Tibial nerve (tissue), 4 donors: ENCODE measurements around the gene DNASE1L2. TPM values are rescaled to one million over a fixed set of nuclear protein-coding genes. Genes with fewer than 3 reads are reported as not detected.
"Not testable (repeated sequence)": the region's sequence is repeated elsewhere in the genome, so short reads cannot be mapped to it uniquely, and the experiment has no call there.

Experiments
- DNase-seq, 2 donors: peaks; one replicate each; pipeline ENCODE4 v3.0.0-alpha.2; 2019; ENCODE audit warnings: low spot score in 2 of 2
- H3K27ac ChIP-seq, 4 donors: fragments of 200-600 bp; sonication (generic) in 3 of 4; one replicate each; pipeline ENCODE4 v1.5.1; 2017 to 2019; ENCODE audit warnings: mild to moderate bottlenecking in 1 of 4
- H3K27me3 ChIP-seq, 2 donors: fragments of 200-600 bp; sonication (generic) in 1 of 2; one replicate each; pipeline versions ENCODE4 v1.5.1 to v1.6.0; 2017 to 2019
- H3K36me3 ChIP-seq, 3 donors: fragments of 200-600 bp; sonication (generic); one replicate each; pipeline ENCODE4 v1.5.1; 2018 to 2019
- H3K4me1 ChIP-seq, 4 donors: fragments of 200-600 bp; sonication (generic) in 3 of 4; one replicate each; pipeline ENCODE4 v1.5.1; 2017 to 2019
- H3K4me3 ChIP-seq, 4 donors: fragments of 200-600 bp; sonication (generic) in 3 of 4; one replicate each; pipeline ENCODE4 v1.5.1; 2017 to 2019; ENCODE audit warnings: mild to moderate bottlenecking in 1 of 4, moderate library complexity in 1 of 4
- H3K9me3 ChIP-seq, 4 donors: fragments of 200-600 bp; sonication (generic) in 3 of 4; one replicate each; pipeline ENCODE4 v1.5.1; 2017 to 2019
- EP300 ChIP-seq, 2 donors: sonication (generic); formaldehyde crosslinking; IDR thresholded peaks; one replicate each; pipeline ENCODE4 v1.6.1; 2017; ENCODE audit warnings: antibody characterized with exemption in 2 of 2, mild to moderate bottlenecking in 1 of 2
- POLR2A ChIP-seq, 2 donors: fragments of 450-650 bp; IDR thresholded peaks; one replicate each; pipeline ENCODE4 v1.6.1; 2017; ENCODE audit warnings: antibody characterized with exemption in 2 of 2, mild to moderate bottlenecking in 2 of 2, moderate library complexity in 2 of 2
- whole genome bisulfite sequencing, 2 donors: methylation state at CpG; one replicate each; pipeline ENCODE4 v1.1.5; 2018; 5-methylcytosine and 5-hydroxymethylcytosine counted together
- total RNA-seq, 4 donors: library from RNA; depleted of rRNA; stranded (reverse); fragments of >200 nt; gene quantifications; one replicate each; pipeline ENCODE4 v1.1.0, GENCODE V29; 2016
- TF ChIP-seq, protein P1 (sequence below), 5 experiments: fragments of 200-600 bp in 3 of 5; fragments of 450-650 bp in 2 of 5; sonication (generic) in 3 of 5; IDR thresholded peaks; one replicate each; pipeline ENCODE4 v1.5.1; 2016 to 2019; ENCODE audit warnings: antibody characterized with exemption in 5 of 5, mild to moderate bottlenecking in 3 of 5, moderate library complexity in 2 of 5

The DNASE1L2 gene
- total RNA-seq, 4 donors from 2014 or later, result 0.39 to 5.4 (median 0.64) TPM

DNA sequence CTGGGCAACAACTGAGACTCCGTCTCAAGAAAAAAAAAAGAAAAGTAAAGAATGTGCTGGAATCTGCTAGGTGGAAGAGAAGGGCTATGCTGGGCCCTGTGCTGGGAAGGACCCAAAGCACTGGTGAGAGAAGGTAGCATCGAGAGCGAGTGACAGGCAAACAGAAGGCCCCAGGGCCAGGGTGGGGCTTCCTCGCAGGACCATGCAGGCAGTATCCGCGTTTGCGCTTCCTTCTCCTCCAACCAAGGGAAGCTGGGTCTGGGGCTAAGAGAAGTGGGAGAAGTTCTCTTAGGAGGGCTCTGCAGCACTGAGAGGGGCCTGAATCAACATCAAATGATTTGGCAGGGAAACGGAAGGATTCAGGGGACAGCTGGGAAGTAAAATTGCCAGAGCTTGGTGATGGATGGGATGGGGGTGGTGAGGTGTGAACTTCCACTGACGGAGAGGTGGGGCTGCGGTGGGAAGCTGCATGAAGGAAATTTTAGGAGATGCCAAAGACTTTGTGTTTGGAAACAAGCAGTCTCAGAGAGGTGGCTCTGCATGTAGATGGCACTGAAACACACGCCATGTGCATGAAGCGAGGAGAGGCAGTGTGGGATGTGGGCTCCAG is 20.4 kb downstream of the DNASE1L2 start:
- no peaks in the 10 kb centered on the region for H3K9me3 ChIP-seq
- WGBS, 2 donors, result 90 to 91% methylated on average over 12 of the region's 12 CpGs
- TF ChIP-seq, protein P1, sequence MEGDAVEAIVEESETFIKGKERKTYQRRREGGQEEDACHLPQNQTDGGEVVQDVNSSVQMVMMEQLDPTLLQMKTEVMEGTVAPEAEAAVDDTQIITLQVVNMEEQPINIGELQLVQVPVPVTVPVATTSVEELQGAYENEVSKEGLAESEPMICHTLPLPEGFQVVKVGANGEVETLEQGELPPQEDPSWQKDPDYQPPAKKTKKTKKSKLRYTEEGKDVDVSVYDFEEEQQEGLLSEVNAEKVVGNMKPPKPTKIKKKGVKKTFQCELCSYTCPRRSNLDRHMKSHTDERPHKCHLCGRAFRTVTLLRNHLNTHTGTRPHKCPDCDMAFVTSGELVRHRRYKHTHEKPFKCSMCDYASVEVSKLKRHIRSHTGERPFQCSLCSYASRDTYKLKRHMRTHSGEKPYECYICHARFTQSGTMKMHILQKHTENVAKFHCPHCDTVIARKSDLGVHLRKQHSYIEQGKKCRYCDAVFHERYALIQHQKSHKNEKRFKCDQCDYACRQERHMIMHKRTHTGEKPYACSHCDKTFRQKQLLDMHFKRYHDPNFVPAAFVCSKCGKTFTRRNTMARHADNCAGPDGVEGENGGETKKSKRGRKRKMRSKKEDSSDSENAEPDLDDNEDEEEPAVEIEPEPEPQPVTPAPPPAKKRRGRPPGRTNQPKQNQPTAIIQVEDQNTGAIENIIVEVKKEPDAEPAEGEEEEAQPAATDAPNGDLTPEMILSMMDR (IDR thresholded peaks at IDR 0.05), result no peak
- no peak for TF ChIP-seq POLR2A (IDR thresholded peaks at IDR 0.05)
- TF ChIP-seq EP300 (IDR thresholded peaks at IDR 0.05), result no peak
- DNase-seq, result no peak
- H3K4me3 ChIP-seq, result no peak overlapping the region
- H3K36me3 ChIP-seq, result peaks cover 0 to 89% (median 13%) of the 10 kb centered on the region in 3 donors
- H3K4me1 ChIP-seq, result peaks cover 0 to 8% (median 8%) of the 10 kb centered on the region in 4 donors
- no peak overlapping the region for H3K27ac ChIP-seq
- H3K27me3 ChIP-seq, result no peaks in the 10 kb centered on the region

DNA sequence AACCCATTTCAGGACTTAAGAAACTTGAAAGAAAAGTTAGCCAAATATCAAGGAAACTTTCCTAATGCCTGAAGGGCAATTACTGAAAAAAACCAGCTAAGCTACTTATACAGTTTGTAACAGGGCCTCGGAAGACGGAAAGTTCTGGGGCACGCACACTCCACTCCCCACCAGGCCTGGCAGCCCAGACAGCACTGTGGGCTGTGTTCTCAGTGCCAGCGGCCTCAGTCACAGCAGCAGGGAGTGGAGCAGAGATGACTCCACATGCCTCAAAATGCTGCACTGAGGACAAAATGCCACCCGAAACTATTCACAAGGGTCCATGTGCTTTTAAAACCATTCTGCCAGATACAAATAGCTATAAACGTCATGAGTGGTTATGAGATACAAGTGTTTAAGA is 21.5 kb downstream of the DNASE1L2 start:
- Histone ChIP-seq H3K9me3 (no peaks in the 10 kb centered on the region), H3K36me3 (peaks cover 0 to 98% (median 19%) of the 10 kb centered on the region in 3 donors), H3K27ac (no peak overlapping the region), H3K4me1 (no peaks in the 10 kb centered on the region), H3K4me3 (no peak overlapping the region), H3K27me3 (no peaks in the 10 kb centered on the region)
- 90 to 93% methylated on average over 6 of the region's 6 CpGs for WGBS, 2 donors
- TF ChIP-seq EP300 (IDR thresholded peaks at IDR 0.05) (no peak), POLR2A (IDR thresholded peaks at IDR 0.05) (no peak)
- TF ChIP-seq, protein P1 (IDR thresholded peaks at IDR 0.05), result no peak
- no peak for DNase-seq

DNA sequence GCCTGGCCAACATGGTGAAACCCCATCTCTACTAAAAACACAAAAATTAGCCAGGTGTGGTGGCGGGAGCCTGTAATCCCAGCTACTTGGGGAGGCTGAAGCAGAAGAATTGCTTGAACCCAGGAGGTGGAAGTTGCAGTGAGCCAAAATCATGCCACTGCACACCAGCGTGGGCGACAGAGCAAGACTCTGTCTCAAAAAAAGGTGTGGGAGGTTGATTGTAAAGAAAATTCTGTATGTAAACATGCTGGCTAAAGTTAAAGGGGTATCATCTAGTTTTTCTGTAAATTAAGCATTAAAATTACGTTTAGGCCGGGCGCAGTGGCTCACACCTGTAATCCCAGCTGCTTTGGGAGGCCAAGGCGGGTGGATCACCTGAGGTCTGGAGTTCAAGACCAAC is 22.3 kb downstream of the DNASE1L2 start:
- WGBS, 2 donors, result 90 to 93% methylated on average over 7 of the region's 7 CpGs
- H3K36me3 ChIP-seq, result peaks cover 0 to 98% (median 19%) of the 10 kb centered on the region in 3 donors

DNA sequence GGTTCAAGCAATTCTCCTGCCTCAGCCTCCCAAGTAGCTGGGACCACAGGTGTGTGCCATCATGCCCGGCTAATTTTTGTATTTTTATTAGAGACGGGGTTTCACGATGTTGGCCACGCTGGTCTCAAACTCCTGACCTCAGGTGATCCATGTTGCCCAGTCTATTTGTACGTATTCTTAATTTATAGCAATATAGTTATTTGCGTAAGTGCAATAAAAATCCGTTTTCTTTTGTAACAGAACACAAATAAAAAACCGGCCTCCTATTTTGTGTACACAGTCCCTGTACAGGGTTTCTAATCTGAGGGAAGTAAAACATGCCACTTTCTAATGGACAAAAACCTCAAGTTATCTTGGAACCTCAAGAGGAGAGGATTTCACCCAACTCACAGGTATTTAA is 24.0 kb downstream of the DNASE1L2 start:
- Histone ChIP-seq H3K36me3 (peaks cover 0 to 91% (median 15%) of the 10 kb centered on the region in 3 donors), H3K27ac (no peak overlapping the region), H3K9me3 (no peaks in the 10 kb centered on the region), H3K27me3 (no peaks in the 10 kb centered on the region), H3K4me1 (peaks cover 0 to 11% (median 0%) of the 10 kb centered on the region in 4 donors), H3K4me3 (no peak overlapping the region)
- TF ChIP-seq POLR2A (IDR thresholded peaks at IDR 0.05), result no peak
- TF ChIP-seq, protein P1 (IDR thresholded peaks at IDR 0.05), result no peak
- TF ChIP-seq EP300 (IDR thresholded peaks at IDR 0.05), result no peak
- no peak for DNase-seq
- 95 to 98% methylated on average over 8 of the region's 8 CpGs for WGBS, 2 donors

More for the DNA sequence above, 22.3 kb downstream of the DNASE1L2 start:
- not testable (repeated sequence) for H3K27me3 ChIP-seq, H3K9me3 ChIP-seq, H3K4me1 ChIP-seq, H3K4me3 ChIP-seq, H3K27ac ChIP-seq, DNase-seq

DNA sequence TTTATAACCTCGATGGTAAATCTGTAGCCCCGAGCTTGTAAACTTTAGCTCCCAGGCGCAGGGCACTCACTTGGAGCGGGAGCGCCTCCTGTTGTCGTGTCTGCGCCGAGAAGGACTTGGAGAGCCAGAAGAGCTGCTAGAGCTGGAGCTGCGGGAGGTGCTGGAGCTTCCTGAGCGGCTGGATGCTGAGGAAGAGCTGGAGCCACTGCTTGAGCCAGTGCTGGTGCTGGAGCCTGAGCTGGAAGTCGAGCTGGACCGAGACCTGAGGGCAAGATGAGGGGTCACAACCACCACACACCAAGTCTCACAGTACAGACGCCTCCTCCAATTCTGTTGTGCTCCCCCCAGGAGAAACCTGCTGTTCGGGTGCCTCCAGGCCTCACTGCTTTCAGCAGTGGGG is 26.8 kb downstream of the DNASE1L2 start:
- H3K36me3 ChIP-seq, result peaks cover 0 to 63% (median 11%) of the 10 kb centered on the region in 3 donors
- not testable (repeated sequence) for H3K27ac ChIP-seq, H3K9me3 ChIP-seq, H3K4me3 ChIP-seq, H3K27me3 ChIP-seq, DNase-seq
- WGBS, 2 donors, result 81 to 86% methylated on average over 13 to 14 of the region's 14 CpGs
- H3K4me1 ChIP-seq, result peaks cover 0 to 28% (median 7%) of the 10 kb centered on the region in 4 donors

DNA sequence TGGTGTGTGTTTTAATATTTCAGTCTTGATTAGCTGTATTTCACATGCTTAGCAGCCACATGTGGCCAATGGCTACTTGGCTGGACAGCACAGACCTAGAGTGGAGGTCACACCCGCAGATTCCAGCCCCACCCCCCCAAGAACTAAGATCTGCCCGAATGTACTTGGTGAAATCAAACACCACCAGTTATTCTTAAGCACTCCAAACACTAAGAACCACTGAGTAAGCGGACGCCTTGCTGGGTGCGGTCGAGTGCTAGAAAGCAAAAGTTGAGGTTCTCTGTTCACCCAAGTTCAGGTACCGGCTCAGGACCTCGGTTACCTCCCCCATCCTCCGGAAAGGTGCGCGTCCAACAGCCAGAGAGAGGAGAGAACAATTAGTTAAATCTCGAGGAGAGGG is 30.6 kb downstream of the DNASE1L2 start:
- Histone ChIP-seq H3K4me1 (peaks cover 0 to 57% (median 17%) of the 10 kb centered on the region in 4 donors), H3K27ac (peak overlapping the region in 1 of 4 donors; percentile 95), H3K36me3 (peaks cover 0 to 27% (median 4%) of the 10 kb centered on the region in 3 donors), H3K4me3 (peak overlapping the region; percentile 67 to 94 (median 76))
- not testable (repeated sequence) for H3K27me3 ChIP-seq, DNase-seq, H3K9me3 ChIP-seq
- WGBS, 2 donors, result 4 to 9% methylated on average over 9 to 11 of the region's 12 CpGs

DNA sequence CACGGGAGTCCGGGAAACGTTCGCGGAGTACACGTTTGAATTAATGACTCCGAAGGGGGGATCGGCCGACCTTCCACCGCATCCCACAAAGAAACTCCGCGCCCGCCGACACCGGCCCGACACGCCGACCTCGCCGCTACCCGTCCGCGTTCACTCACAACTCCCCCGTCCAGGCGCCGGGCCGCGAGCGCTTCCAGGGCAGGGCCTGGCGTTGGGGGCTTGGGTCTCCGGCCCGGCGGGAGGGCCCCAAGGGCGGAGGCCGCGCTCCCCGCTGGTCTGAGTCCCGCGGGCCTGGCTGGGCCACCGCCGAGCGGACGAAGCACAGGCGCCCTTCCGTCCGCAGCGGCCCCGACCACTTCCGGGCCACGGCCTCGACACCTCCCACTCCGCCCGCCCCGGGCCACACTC is 31.3 kb downstream of the DNASE1L2 start:
- peaks cover 0 to 59% (median 17%) of the 10 kb centered on the region in 4 donors for H3K4me1 ChIP-seq
- WGBS, 2 donors, result 0 to 1% methylated on average over 23 to 31 of the region's 54 CpGs
- H3K36me3 ChIP-seq, result peaks cover 0 to 20% (median 2%) of the 10 kb centered on the region in 3 donors
- peak overlapping the region; percentile 89 to 97 (median 96) for H3K27ac ChIP-seq
- not testable (repeated sequence) for H3K9me3 ChIP-seq, DNase-seq, H3K27me3 ChIP-seq
- H3K4me3 ChIP-seq, result peak overlapping the region; percentile 67 to 94 (median 76)
